HEK293 (cell line): ENCODE data around the gene ATP5MC2.
A peak's percentile ranks its signal among the peaks of the same experiment; 100 is the strongest.

Experiments
- CTCF ChIA-PET: fragments of 350-600 bp; formaldehyde crosslinking; extraction: SDS; loops from one replicate; lab custom pipeline; 2021; ENCODE audit warnings: antibody characterized with exemption; lab: Yijun Ruan, JAX
- POLR2A ChIA-PET: fragments of 300-600 bp; formaldehyde crosslinking; extraction: SDS; loops from one replicate; lab custom pipeline; 2020; ENCODE audit warnings: antibody characterized with exemption, inconsistent platforms; lab: Yijun Ruan, JAX
- H3K27ac ChIP-seq: fragments of 200-500 bp; sonication (Bioruptor generic); 2 replicates; pipeline ENCODE4 v1.5.1; 2014; ENCODE audit warnings: low read depth, low read length, control low read depth, inconsistent platforms; ENCODE audit errors: extremely low read depth
- H3K36me3 ChIP-seq, 2 experiments: fragments of 200-500 bp in 1 of 2; sonication (Bioruptor generic) in 1 of 2; 1 replicate in 1 of 2; 2 replicates in 1 of 2; pipeline ENCODE4 v1.5.1; 2014 to 2017; ENCODE audit warnings: inconsistent platforms in 2 of 2, low read length in 2 of 2; ENCODE audit not compliant: control insufficient read depth in 2 of 2, insufficient read depth in 1 of 2
- H3K4me1 ChIP-seq: fragments of 200-500 bp; sonication (Bioruptor generic); 2 replicates; pipeline ENCODE4 v1.5.1; 2014; ENCODE audit warnings: mild to moderate bottlenecking, low read length, inconsistent platforms; ENCODE audit not compliant: control insufficient read depth, insufficient read depth
- H3K4me3 ChIP-seq: 2 replicates; pipeline ENCODE4 v1.5.1; 2011; ENCODE audit warnings: low read depth, mild to moderate bottlenecking, control low read depth, low read length, moderate library complexity
- H3K9me3 ChIP-seq: fragments of 200-500 bp; sonication (Bioruptor generic); 2 replicates; pipeline ENCODE4 v1.5.1; 2014; ENCODE audit warnings: low read depth, low read length, inconsistent platforms; ENCODE audit not compliant: control insufficient read depth, insufficient read depth
- KLF10 ChIP-seq: fragments of 450-650 bp; IDR thresholded peaks from 2 replicates; pipeline ENCODE4 v1.5.1; 2018; ENCODE audit warnings: missing biosample characterization, mild to moderate bottlenecking, missing genetic modification characterization
- KLF16 ChIP-seq: fragments of 450-650 bp; formaldehyde crosslinking; IDR thresholded peaks from 2 replicates; pipeline ENCODE4 v1.5.1; 2017; ENCODE audit warnings: missing biosample characterization, missing genetic modification characterization
- KLF7 ChIP-seq: fragments of 450-650 bp; formaldehyde crosslinking; IDR thresholded peaks from 2 replicates; pipeline ENCODE4 v1.5.1; 2016; ENCODE audit warnings: missing biosample characterization, missing genetic modification characterization, borderline replicate concordance
- KLF9 ChIP-seq: fragments of 450-650 bp; formaldehyde crosslinking; IDR thresholded peaks from 2 replicates; pipeline ENCODE4 v1.5.1; 2016; ENCODE audit warnings: missing biosample characterization, missing genetic modification characterization, low read depth
- SCRT1 ChIP-seq: fragments of 450-650 bp; formaldehyde crosslinking; IDR thresholded peaks from 2 replicates; pipeline ENCODE4 v1.5.1; 2016; ENCODE audit warnings: missing biosample characterization, missing genetic modification characterization, borderline replicate concordance
- SP2 ChIP-seq: fragments of 450-650 bp; formaldehyde crosslinking; IDR thresholded peaks from 2 replicates; pipeline ENCODE4 v1.5.1; 2016; ENCODE audit warnings: missing biosample characterization, missing genetic modification characterization
- ZBTB48 ChIP-seq: fragments of 450-650 bp; formaldehyde crosslinking; IDR thresholded peaks from 2 replicates; pipeline ENCODE4 v1.5.1; 2016; ENCODE audit warnings: missing biosample characterization, missing genetic modification characterization
- ZEB2 ChIP-seq: fragments of 450-650 bp; formaldehyde crosslinking; IDR thresholded peaks from 2 replicates; pipeline ENCODE4 v1.5.1; 2016; ENCODE audit warnings: missing biosample characterization, missing genetic modification characterization
- ZFHX2 ChIP-seq: fragments of 450-650 bp; formaldehyde crosslinking; conservative IDR thresholded peaks from 2 replicates; pipeline ENCODE4 v1.5.1; 2016; ENCODE audit warnings: missing biosample characterization, missing genetic modification characterization
- ZNF112 ChIP-seq: fragments of 450-650 bp; formaldehyde crosslinking; IDR thresholded peaks from 2 replicates; pipeline ENCODE4 v1.5.0; 2017; ENCODE audit warnings: missing biosample characterization, missing genetic modification characterization
- ZNF121 ChIP-seq: fragments of 450-650 bp; formaldehyde crosslinking; IDR thresholded peaks from 2 replicates; pipeline ENCODE4 v1.5.1; 2016; ENCODE audit warnings: missing biosample characterization, missing genetic modification characterization
- ZNF23 ChIP-seq: fragments of 450-650 bp; formaldehyde crosslinking; IDR thresholded peaks from 2 replicates; pipeline ENCODE4 v1.5.1; 2016; ENCODE audit warnings: missing biosample characterization, missing genetic modification characterization, borderline replicate concordance
- ZNF366 ChIP-seq: fragments of 450-650 bp; formaldehyde crosslinking; conservative IDR thresholded peaks from 2 replicates; pipeline ENCODE4 v1.5.1; 2016; ENCODE audit warnings: missing biosample characterization, missing genetic modification characterization
- ZNF529 ChIP-seq: fragments of 450-650 bp; formaldehyde crosslinking; IDR thresholded peaks from 2 replicates; pipeline ENCODE4 v1.5.1; 2017; ENCODE audit warnings: missing genetic modification characterization, missing biosample characterization; ENCODE audit not compliant: insufficient replicate concordance
- ZNF530 ChIP-seq: fragments of 450-650 bp; formaldehyde crosslinking; IDR thresholded peaks from 2 replicates; pipeline ENCODE4 v1.5.1; 2016; ENCODE audit warnings: low read depth, missing biosample characterization, missing genetic modification characterization
- ZNF610 ChIP-seq: fragments of 450-650 bp; formaldehyde crosslinking; IDR thresholded peaks from 2 replicates; pipeline ENCODE4 v1.5.1; 2016; ENCODE audit warnings: missing biosample characterization, missing genetic modification characterization, borderline replicate concordance
- ZNF701 ChIP-seq: fragments of 450-650 bp; formaldehyde crosslinking; IDR thresholded peaks from 2 replicates; pipeline ENCODE4 v1.5.1; 2016; ENCODE audit warnings: missing biosample characterization, missing genetic modification characterization
- ZNF707 ChIP-seq: fragments of 450-650 bp; formaldehyde crosslinking; IDR thresholded peaks from 2 replicates; pipeline ENCODE4 v1.5.1; 2016; ENCODE audit warnings: missing biosample characterization, missing genetic modification characterization
- ZNF785 ChIP-seq: fragments of 450-650 bp; formaldehyde crosslinking; IDR thresholded peaks from 2 replicates; pipeline ENCODE4 v1.5.1; 2016; ENCODE audit warnings: missing biosample characterization, missing genetic modification characterization
- ZNF792 ChIP-seq: fragments of 450-650 bp; formaldehyde crosslinking; IDR thresholded peaks from 2 replicates; pipeline ENCODE4 v1.5.1; 2016; ENCODE audit warnings: missing biosample characterization, missing genetic modification characterization
- ZNF830 ChIP-seq: fragments of 450-650 bp; IDR thresholded peaks from 2 replicates; pipeline ENCODE4 v1.5.0; 2018; ENCODE audit warnings: missing biosample characterization, missing genetic modification characterization, low read depth, mild to moderate bottlenecking, moderate library complexity
- ZSCAN30 ChIP-seq: fragments of 450-650 bp; IDR thresholded peaks from 2 replicates; pipeline ENCODE4 v1.5.1; 2018; ENCODE audit warnings: missing biosample characterization, mild to moderate bottlenecking, missing genetic modification characterization, moderate library complexity
- TF ChIP-seq, protein P1 (sequence below): fragments of 450-650 bp; formaldehyde crosslinking; IDR thresholded peaks from 2 replicates; pipeline ENCODE4 v1.5.1; 2016; ENCODE audit warnings: missing biosample characterization, missing genetic modification characterization
- TF ChIP-seq, protein P2 (sequence below): IDR thresholded peaks from 2 replicates; pipeline ENCODE4 v1.6.1; 2011; ENCODE audit warnings: mild to moderate bottlenecking, low read depth, low read length, borderline replicate concordance
- TF ChIP-seq, protein P3 (sequence below): fragments of 450-650 bp; formaldehyde crosslinking; IDR thresholded peaks from 2 replicates; pipeline ENCODE4 v1.5.1; 2016; ENCODE audit warnings: missing biosample characterization, missing genetic modification characterization
- TF ChIP-seq, protein P4 (sequence below): fragments of 450-650 bp; formaldehyde crosslinking; IDR thresholded peaks from 2 replicates; pipeline ENCODE4 v1.5.1; 2017; ENCODE audit warnings: missing biosample characterization, missing genetic modification characterization

ATP5MC2 gene

GRCh38 chr12:53624458-53624857, 51.4 kb downstream of the ATP5MC2 start (continued):
- TF ChIP-seq, protein P1, sequence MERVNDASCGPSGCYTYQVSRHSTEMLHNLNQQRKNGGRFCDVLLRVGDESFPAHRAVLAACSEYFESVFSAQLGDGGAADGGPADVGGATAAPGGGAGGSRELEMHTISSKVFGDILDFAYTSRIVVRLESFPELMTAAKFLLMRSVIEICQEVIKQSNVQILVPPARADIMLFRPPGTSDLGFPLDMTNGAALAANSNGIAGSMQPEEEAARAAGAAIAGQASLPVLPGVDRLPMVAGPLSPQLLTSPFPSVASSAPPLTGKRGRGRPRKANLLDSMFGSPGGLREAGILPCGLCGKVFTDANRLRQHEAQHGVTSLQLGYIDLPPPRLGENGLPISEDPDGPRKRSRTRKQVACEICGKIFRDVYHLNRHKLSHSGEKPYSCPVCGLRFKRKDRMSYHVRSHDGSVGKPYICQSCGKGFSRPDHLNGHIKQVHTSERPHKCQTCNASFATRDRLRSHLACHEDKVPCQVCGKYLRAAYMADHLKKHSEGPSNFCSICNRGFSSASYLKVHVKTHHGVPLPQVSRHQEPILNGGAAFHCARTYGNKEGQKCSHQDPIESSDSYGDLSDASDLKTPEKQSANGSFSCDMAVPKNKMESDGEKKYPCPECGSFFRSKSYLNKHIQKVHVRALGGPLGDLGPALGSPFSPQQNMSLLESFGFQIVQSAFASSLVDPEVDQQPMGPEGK (tag by site-specific recombination) = no peak
- TF ChIP-seq ZNF610 (no peak), KLF10 (tag by site-specific recombination) (no peak), ZNF112 (tag by site-specific recombination) (no peak), ZNF121 (tag by site-specific recombination) (no peak), ZNF529 (no peak), ZNF701 (tag by site-specific recombination) (no peak)
- TF ChIP-seq, protein P2, sequence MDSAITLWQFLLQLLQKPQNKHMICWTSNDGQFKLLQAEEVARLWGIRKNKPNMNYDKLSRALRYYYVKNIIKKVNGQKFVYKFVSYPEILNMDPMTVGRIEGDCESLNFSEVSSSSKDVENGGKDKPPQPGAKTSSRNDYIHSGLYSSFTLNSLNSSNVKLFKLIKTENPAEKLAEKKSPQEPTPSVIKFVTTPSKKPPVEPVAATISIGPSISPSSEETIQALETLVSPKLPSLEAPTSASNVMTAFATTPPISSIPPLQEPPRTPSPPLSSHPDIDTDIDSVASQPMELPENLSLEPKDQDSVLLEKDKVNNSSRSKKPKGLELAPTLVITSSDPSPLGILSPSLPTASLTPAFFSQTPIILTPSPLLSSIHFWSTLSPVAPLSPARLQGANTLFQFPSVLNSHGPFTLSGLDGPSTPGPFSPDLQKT = no peak

- Histone ChIP-seq H3K27ac (peak overlapping the region; percentile 51), H3K4me1 (peaks cover 13% of the 10 kb centered on the region; the same call in 1 of the 2 replicates), H3K36me3 (no peaks in the 10 kb centered on the region; a peak in 1 of 3 replicates), H3K9me3 (no peaks in the 10 kb centered on the region), H3K4me3 (no peak overlapping the region; the same call in 1 of the 2 replicates)
- ChIA-PET CTCF (interaction anchor here (0.6 to 2.6 kb wide), 11 partner anchors 11 to 300 kb away, joined by 3 to 8 read pairs (median 3); partner anchors contain the start of gene ATP5MC2), POLR2A (interaction anchor here (0.6 to 1.5 kb wide), 6 partner anchors 10 to 719 kb away, joined by 3 to 4 read pairs (median 3); partner anchors contain the start of genes ATP5MC2 and TARBP2)
- TF ChIP-seq ZSCAN30 (tag by site-specific recombination) = 0 out of 2 replicates have a peak, but pooled peaks have one; percentile 16
- no peak for TF ChIP-seq ZNF785
- TF ChIP-seq, protein P3, sequence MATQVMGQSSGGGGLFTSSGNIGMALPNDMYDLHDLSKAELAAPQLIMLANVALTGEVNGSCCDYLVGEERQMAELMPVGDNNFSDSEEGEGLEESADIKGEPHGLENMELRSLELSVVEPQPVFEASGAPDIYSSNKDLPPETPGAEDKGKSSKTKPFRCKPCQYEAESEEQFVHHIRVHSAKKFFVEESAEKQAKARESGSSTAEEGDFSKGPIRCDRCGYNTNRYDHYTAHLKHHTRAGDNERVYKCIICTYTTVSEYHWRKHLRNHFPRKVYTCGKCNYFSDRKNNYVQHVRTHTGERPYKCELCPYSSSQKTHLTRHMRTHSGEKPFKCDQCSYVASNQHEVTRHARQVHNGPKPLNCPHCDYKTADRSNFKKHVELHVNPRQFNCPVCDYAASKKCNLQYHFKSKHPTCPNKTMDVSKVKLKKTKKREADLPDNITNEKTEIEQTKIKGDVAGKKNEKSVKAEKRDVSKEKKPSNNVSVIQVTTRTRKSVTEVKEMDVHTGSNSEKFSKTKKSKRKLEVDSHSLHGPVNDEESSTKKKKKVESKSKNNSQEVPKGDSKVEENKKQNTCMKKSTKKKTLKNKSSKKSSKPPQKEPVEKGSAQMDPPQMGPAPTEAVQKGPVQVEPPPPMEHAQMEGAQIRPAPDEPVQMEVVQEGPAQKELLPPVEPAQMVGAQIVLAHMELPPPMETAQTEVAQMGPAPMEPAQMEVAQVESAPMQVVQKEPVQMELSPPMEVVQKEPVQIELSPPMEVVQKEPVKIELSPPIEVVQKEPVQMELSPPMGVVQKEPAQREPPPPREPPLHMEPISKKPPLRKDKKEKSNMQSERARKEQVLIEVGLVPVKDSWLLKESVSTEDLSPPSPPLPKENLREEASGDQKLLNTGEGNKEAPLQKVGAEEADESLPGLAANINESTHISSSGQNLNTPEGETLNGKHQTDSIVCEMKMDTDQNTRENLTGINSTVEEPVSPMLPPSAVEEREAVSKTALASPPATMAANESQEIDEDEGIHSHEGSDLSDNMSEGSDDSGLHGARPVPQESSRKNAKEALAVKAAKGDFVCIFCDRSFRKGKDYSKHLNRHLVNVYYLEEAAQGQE = no peak
- TF ChIP-seq ZBTB48 (tag by site-specific recombination) = 0 out of 2 replicates have a peak, but pooled peaks have one; percentile 16
- no peak for TF ChIP-seq KLF16 (tag by site-specific recombination)
- no peak for TF ChIP-seq ZEB2
- no peak for TF ChIP-seq ZNF23 (tag by site-specific recombination)
- 0 out of 2 replicates have a peak, but pooled peaks have one; percentile 3 for TF ChIP-seq SP2
- no peak for TF ChIP-seq ZNF792 (tag by site-specific recombination)
- no peak for TF ChIP-seq ZNF830 (tag by site-specific recombination)
- TF ChIP-seq ZFHX2 = no peak
- TF ChIP-seq KLF9 (tag by site-specific recombination) = no peak
- 0 out of 2 replicates have a peak, but pooled peaks have one; percentile 21 for TF ChIP-seq SCRT1 (tag by site-specific recombination)
- no peak for TF ChIP-seq ZNF707 (tag by site-specific recombination)
- no peak for TF ChIP-seq ZNF530 (tag by site-specific recombination)
- TF ChIP-seq, protein P4, sequence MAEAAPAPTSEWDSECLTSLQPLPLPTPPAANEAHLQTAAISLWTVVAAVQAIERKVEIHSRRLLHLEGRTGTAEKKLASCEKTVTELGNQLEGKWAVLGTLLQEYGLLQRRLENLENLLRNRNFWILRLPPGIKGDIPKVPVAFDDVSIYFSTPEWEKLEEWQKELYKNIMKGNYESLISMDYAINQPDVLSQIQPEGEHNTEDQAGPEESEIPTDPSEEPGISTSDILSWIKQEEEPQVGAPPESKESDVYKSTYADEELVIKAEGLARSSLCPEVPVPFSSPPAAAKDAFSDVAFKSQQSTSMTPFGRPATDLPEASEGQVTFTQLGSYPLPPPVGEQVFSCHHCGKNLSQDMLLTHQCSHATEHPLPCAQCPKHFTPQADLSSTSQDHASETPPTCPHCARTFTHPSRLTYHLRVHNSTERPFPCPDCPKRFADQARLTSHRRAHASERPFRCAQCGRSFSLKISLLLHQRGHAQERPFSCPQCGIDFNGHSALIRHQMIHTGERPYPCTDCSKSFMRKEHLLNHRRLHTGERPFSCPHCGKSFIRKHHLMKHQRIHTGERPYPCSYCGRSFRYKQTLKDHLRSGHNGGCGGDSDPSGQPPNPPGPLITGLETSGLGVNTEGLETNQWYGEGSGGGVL (tag by site-specific recombination) = no peak
- TF ChIP-seq ZNF366 (tag by site-specific recombination) = 0 out of 2 replicates have a peak, but pooled peaks have one; percentile 11
- TF ChIP-seq KLF7 (tag by site-specific recombination) = no peak
These were observed 52.1 kb downstream of the ATP5MC2 start for GRCh38 chr12:53623548-53624385.
